Activated T-cell treated with anti-CD3 and anti-CD28 coated beads, Interleukin-2, amount 50 U/mL, for 24 hours (primary cell): ENCODE data around the gene AFF3.
"Not testable (repeated sequence)": the region's sequence is repeated elsewhere in the genome, so short reads cannot be mapped to it uniquely, and the experiment has no call there.

ENCODE experiments used
- DNase-seq: peaks from one replicate; pipeline ENCODE4 v3.0.0-alpha.2; 2020
- H3K27ac Mint-ChIP-seq: 2 replicates; pipeline ENCODE4 v1.8.0; 2020; ENCODE audit warnings: mild to moderate bottlenecking, mixed read lengths
- H3K27me3 Mint-ChIP-seq: 2 replicates; pipeline ENCODE4 v1.8.0; 2020; ENCODE audit warnings: mixed read lengths
- H3K36me3 Mint-ChIP-seq: 2 replicates; pipeline ENCODE4 v1.8.0; 2020; ENCODE audit warnings: low read depth, mixed read lengths
- H3K4me1 Mint-ChIP-seq: 2 replicates; pipeline ENCODE4 v1.8.0; 2020; ENCODE audit warnings: low read depth, mixed read lengths
- H3K4me3 Mint-ChIP-seq: 2 replicates; pipeline ENCODE4 v1.8.0; 2020; ENCODE audit warnings: mild to moderate bottlenecking, moderate library complexity, mixed read lengths
- H3K9me3 Mint-ChIP-seq: 2 replicates; pipeline ENCODE4 v1.8.0; 2020; ENCODE audit warnings: mixed read lengths

Gene AFF3

GRCh38 chr2:99771681-99772333 lies 370.6 kb downstream of the AFF3 start:
- DNase-seq = no peak
- H3K27me3 Mint-ChIP-seq = no peaks in the 10 kb centered on the region
- no peaks in the 10 kb centered on the region for H3K36me3 Mint-ChIP-seq
- H3K4me1 Mint-ChIP-seq = no peaks in the 10 kb centered on the region
- H3K27ac Mint-ChIP-seq = no peak overlapping the region
- no peak overlapping the region for H3K4me3 Mint-ChIP-seq
- peaks cover 2% of the 10 kb centered on the region for H3K9me3 Mint-ChIP-seq

DNA sequence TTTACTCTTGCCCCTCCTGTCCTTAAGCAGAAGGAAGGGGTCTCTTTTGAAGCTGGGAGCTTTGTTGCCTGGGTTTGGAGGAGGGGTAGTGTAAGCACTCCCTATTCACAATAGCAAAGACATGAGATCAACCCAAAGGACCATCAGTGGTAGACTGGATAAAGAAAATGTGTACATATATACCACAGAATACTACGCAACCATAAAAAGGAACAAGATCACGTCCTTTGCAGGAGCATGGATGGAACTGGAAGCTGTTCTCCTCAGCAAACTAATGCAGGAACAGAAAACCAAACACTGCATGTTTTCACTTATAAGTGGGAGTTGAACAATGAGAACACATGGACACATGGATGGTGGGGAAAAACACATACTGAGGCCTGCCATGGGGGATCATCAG lies 371.5 kb downstream of the AFF3 start:
- Mint-ChIP-seq H3K27me3 (no peaks in the 10 kb centered on the region), H3K4me3 (no peak overlapping the region), H3K36me3 (no peaks in the 10 kb centered on the region), H3K9me3 (peaks cover 2% of the 10 kb centered on the region), H3K27ac (no peak overlapping the region), H3K4me1 (no peaks in the 10 kb centered on the region)
- no peak for DNase-seq

DNA sequence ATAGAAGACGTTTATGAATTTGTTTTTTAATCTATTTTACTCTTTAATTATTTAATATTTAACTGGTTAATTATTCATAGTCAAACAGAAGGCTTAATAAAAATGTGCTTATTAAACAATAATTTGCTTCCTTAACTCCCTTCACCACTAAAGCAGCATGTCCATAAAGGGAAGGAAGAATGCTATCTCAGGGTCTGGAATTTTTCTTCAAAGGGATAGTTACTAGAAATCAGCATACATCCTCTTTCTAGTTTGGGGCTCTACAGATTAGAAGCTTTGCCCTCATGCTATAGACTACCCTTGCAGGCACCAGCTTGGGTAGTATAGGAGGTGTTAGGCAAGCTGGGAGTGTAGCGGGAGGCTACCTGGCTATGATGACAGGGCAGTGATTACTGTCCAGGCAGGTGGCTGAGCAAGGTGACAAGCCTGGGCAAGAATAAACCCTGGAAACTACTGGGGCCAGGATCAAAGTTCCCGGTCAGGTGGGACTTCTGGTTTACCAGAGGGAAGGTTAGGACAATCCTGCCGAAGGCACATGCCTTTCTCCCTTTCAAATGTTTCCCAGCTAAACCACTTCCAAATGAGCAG lies 376.6 kb downstream of the AFF3 start:
- Mint-ChIP-seq H3K27me3 (no peaks in the 10 kb centered on the region), H3K27ac (no peak overlapping the region), H3K4me1 (no peaks in the 10 kb centered on the region), H3K9me3 (peaks cover 2% of the 10 kb centered on the region), H3K4me3 (no peak overlapping the region), H3K36me3 (no peaks in the 10 kb centered on the region)
- DNase-seq = no peak

GRCh38 chr2:99763764-99764163 lies 378.6 kb downstream of the AFF3 start:
- Mint-ChIP-seq H3K36me3 (no peaks in the 10 kb centered on the region), H3K9me3 (no peaks in the 10 kb centered on the region), H3K4me3 (no peak overlapping the region), H3K27ac (no peak overlapping the region), H3K4me1 (no peaks in the 10 kb centered on the region), H3K27me3 (no peaks in the 10 kb centered on the region)
- DNase-seq = no peak

DNA sequence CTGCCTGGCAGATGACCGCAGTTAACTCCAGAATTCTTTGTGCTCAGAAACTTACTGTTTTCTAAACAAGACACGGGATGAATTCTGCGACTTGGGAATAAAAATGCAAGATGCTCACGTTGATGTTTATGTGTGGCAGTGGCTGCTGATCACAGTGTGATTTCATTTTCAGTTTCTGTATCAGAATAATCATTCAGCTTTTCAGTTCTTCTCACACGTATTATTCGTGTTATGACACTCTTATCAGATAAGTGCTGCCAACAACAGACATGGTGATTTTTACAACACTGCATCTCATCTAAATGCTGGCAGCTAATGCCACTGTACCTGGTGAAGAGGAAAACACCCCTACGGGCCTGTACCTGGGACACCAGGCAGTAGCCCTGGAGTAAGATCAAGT lies 379.7 kb downstream of the AFF3 start:
- Mint-ChIP-seq H3K27me3 (no peaks in the 10 kb centered on the region), H3K36me3 (no peaks in the 10 kb centered on the region), H3K4me1 (no peaks in the 10 kb centered on the region), H3K27ac (no peak overlapping the region), H3K9me3 (no peaks in the 10 kb centered on the region), H3K4me3 (no peak overlapping the region)
- DNase-seq = no peak

GRCh38 chr2:99757611-99758114 lies 384.7 kb downstream of the AFF3 start:
- H3K36me3 Mint-ChIP-seq = no peaks in the 10 kb centered on the region
- no peak overlapping the region for H3K27ac Mint-ChIP-seq
- no peak overlapping the region for H3K4me3 Mint-ChIP-seq
- no peaks in the 10 kb centered on the region for H3K27me3 Mint-ChIP-seq
- H3K9me3 Mint-ChIP-seq = no peaks in the 10 kb centered on the region
- H3K4me1 Mint-ChIP-seq = no peaks in the 10 kb centered on the region
- no peak for DNase-seq

GRCh38 chr2:99756059-99756458 lies 386.3 kb downstream of the AFF3 start:
- Mint-ChIP-seq H3K27ac (no peak overlapping the region), H3K4me3 (no peak overlapping the region), H3K4me1 (no peaks in the 10 kb centered on the region), H3K36me3 (no peaks in the 10 kb centered on the region), H3K9me3 (no peaks in the 10 kb centered on the region), H3K27me3 (no peaks in the 10 kb centered on the region)
- DNase-seq = no peak

GRCh38 chr2:99754210-99754609 lies 388.2 kb downstream of the AFF3 start:
- Mint-ChIP-seq H3K27ac (no peak overlapping the region), H3K4me1 (no peaks in the 10 kb centered on the region), H3K4me3 (no peak overlapping the region), H3K27me3 (no peaks in the 10 kb centered on the region), H3K9me3 (no peaks in the 10 kb centered on the region), H3K36me3 (no peaks in the 10 kb centered on the region)
- no peak for DNase-seq

GRCh38 chr2:99753505-99753904 lies 388.9 kb downstream of the AFF3 start:
- no peak overlapping the region for H3K4me3 Mint-ChIP-seq

DNA sequence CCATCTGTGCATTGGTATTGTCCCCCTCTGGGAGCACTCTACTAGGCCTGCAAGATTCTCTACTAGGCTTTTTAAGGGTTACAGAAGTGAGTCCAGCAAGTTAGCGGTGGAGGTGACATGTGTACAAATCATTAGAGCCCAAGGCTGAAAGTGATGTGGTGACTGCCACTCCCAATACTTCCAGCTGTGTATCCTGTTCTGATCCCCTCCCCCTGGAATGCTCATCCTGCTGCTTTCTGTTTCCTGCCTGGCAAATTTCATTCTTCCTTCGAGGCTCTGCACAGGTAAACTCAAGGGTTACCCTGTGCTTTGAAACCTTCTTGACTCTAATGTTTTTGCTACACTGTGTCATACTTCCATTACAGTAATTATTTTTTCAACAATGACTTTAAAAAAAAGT lies 394.0 kb downstream of the AFF3 start:
- no peak overlapping the region for H3K27ac Mint-ChIP-seq
- H3K4me1 Mint-ChIP-seq = no peaks in the 10 kb centered on the region
- no peak overlapping the region for H3K4me3 Mint-ChIP-seq
- no peaks in the 10 kb centered on the region for H3K9me3 Mint-ChIP-seq
- H3K27me3 Mint-ChIP-seq = no peaks in the 10 kb centered on the region
- no peak for DNase-seq
- H3K36me3 Mint-ChIP-seq = no peaks in the 10 kb centered on the region

More at GRCh38 chr2:99753505-99753904, 388.9 kb downstream of the AFF3 start:
- no peaks in the 10 kb centered on the region for H3K9me3 Mint-ChIP-seq
- no peaks in the 10 kb centered on the region for H3K27me3 Mint-ChIP-seq
- H3K27ac Mint-ChIP-seq = no peak overlapping the region
- H3K4me1 Mint-ChIP-seq = no peaks in the 10 kb centered on the region
- DNase-seq = no peak
- H3K36me3 Mint-ChIP-seq = no peaks in the 10 kb centered on the region

- DNase-seq = no peak
- Mint-ChIP-seq H3K27me3 (no peaks in the 10 kb centered on the region), H3K27ac (no peak overlapping the region), H3K4me1 (no peaks in the 10 kb centered on the region), H3K36me3 (no peaks in the 10 kb centered on the region), H3K9me3 (no peaks in the 10 kb centered on the region), H3K4me3 (no peak overlapping the region)
Observed at GRCh38 chr2:99747842-99748241, 394.5 kb downstream of the AFF3 start.

DNA sequence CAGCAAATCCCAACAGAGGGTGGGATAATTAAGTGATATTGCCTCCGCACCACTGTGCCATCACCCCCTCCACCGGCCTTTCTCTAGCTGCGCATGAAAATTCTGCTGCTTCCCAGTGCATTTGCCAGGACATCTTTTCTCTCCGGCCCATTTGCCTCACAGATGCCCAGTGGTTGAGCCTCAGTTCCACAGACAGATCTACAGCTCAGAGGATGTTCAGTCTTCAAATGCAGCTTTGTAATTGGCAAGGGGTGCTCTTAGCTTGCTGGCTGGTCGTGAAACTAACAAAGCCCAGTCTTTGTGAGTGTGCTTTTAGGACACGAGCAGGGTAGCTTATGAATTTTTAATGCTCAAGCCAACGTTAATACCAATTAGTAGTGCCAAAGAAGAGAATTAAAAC lies 399.2 kb downstream of the AFF3 start:
- Mint-ChIP-seq H3K9me3 (no peaks in the 10 kb centered on the region), H3K36me3 (no peaks in the 10 kb centered on the region), H3K27me3 (no peaks in the 10 kb centered on the region), H3K27ac (no peak overlapping the region), H3K4me3 (no peak overlapping the region), H3K4me1 (no peaks in the 10 kb centered on the region)
- no peak for DNase-seq

GRCh38 chr2:99737537-99737936 lies 404.9 kb downstream of the AFF3 start:
- no peaks in the 10 kb centered on the region for H3K9me3 Mint-ChIP-seq
- no peaks in the 10 kb centered on the region for H3K36me3 Mint-ChIP-seq
- no peaks in the 10 kb centered on the region for H3K4me1 Mint-ChIP-seq
- no peaks in the 10 kb centered on the region for H3K27me3 Mint-ChIP-seq
- no peak overlapping the region for H3K4me3 Mint-ChIP-seq
- H3K27ac Mint-ChIP-seq = no peak overlapping the region
- no peak for DNase-seq

DNA sequence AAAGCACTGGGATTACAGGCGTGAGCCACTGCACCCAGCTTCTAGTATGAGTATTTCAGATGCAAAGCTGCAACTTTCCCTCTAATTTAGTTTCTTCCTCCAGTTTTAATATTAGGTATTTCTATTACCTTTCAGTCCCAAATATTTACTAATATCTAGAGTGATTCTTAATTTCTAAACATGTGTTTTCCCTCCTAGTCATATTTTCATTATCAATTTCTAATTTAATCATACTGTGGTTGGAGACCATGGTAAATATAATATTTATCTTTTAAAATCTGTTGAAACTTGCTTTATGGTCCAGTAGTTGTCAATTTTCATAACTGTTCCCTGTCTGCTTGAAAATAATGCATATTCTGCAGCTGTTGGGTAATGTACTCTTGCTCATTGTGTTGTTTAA lies 406.6 kb downstream of the AFF3 start:
- Mint-ChIP-seq H3K27ac (no peak overlapping the region), H3K9me3 (no peaks in the 10 kb centered on the region), H3K4me1 (no peaks in the 10 kb centered on the region), H3K4me3 (no peak overlapping the region), H3K27me3 (no peaks in the 10 kb centered on the region), H3K36me3 (no peaks in the 10 kb centered on the region)
- DNase-seq = no peak

DNA sequence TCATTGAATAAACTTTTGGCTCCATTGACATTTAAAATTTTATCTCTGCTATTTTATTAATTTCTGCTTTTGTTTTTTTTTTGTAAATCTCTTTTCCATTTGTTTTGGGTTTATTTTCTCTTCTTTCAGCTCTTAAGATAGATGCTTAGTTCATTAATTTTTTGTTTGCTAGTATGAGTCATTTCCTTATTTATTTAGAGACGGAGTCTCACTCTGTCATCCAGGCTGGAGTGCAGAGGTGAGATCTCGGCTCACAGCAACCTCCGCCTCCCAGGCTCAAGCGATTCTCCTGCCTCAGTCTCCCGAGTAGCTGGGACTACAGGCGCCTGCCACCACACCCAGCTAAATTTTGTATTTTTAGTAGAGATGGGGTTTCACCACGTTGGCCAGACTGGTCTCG lies 407.1 kb downstream of the AFF3 start:
- not testable (repeated sequence) for H3K27ac Mint-ChIP-seq, H3K9me3 Mint-ChIP-seq, H3K4me3 Mint-ChIP-seq, H3K4me1 Mint-ChIP-seq, H3K36me3 Mint-ChIP-seq, H3K27me3 Mint-ChIP-seq, DNase-seq
